Fibroblast of lung (primary cell): ENCODE measurements around the gene ZNF92.

Experiments used
- EZH2 ChIP-seq: IDR thresholded peaks from 2 replicates; pipeline ENCODE4 v1.5.1; 2012; ENCODE audit warnings: low read length, control low read depth, mild to moderate bottlenecking; ENCODE audit errors: missing control alignments
- TF ChIP-seq, protein P1 (sequence below), 2 donors: IDR thresholded peaks in 1 of 2; conservative IDR thresholded peaks in 1 of 2; 1 replicate in 1 of 2; 2 replicates in 1 of 2; pipeline ENCODE4 v1.5.1; 2011 to 2012; ENCODE audit warnings: low read length in 2 of 2, control low read depth in 1 of 2, inconsistent platforms in 1 of 2, low read depth in 1 of 2, mild to moderate bottlenecking in 1 of 2

- TF ChIP-seq, protein P1, sequence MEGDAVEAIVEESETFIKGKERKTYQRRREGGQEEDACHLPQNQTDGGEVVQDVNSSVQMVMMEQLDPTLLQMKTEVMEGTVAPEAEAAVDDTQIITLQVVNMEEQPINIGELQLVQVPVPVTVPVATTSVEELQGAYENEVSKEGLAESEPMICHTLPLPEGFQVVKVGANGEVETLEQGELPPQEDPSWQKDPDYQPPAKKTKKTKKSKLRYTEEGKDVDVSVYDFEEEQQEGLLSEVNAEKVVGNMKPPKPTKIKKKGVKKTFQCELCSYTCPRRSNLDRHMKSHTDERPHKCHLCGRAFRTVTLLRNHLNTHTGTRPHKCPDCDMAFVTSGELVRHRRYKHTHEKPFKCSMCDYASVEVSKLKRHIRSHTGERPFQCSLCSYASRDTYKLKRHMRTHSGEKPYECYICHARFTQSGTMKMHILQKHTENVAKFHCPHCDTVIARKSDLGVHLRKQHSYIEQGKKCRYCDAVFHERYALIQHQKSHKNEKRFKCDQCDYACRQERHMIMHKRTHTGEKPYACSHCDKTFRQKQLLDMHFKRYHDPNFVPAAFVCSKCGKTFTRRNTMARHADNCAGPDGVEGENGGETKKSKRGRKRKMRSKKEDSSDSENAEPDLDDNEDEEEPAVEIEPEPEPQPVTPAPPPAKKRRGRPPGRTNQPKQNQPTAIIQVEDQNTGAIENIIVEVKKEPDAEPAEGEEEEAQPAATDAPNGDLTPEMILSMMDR (conservative IDR thresholded peaks at IDR 0.05 in 1 of 2, IDR thresholded peaks at IDR 0.05 in 1 of 2; ENCODE audit: low read depth in 1 of 2, low read length in 2 of 2) = no peak
- TF ChIP-seq EZH2 = no peak
Observed at GRCh38 chr7:65387891-65388290, 14.2 kb downstream of the ZNF92 start.
